H1 (cell line): Measurements from ENCODE around the gene IMPDH1. TPM values are rescaled to one million over a fixed set of nuclear protein-coding genes. Genes with fewer than 3 reads are reported as not detected.

ENCODE experiments used
- CTCF ChIA-PET: fragments of 300-600 bp; sonication (Branson Sonifier 250); formaldehyde crosslinking; loops from one replicate; lab custom pipeline; 2021; ENCODE audit not compliant: partially characterized antibody; lab: Charles Lee
- POLR2A ChIA-PET: fragments of 300-600 bp; sonication (Branson Sonifier 250); formaldehyde crosslinking; loops from one replicate; lab custom pipeline; 2021; ENCODE audit warnings: inconsistent platforms; ENCODE audit not compliant: partially characterized antibody; lab: Charles Lee
- DNase-seq, 2 experiments: peaks; one replicate each; pipeline versions ENCODE4 v3.0.0 to v3.0.0-alpha.2; 2010 to 2022; ENCODE audit warnings: low spot score in 2 of 2, low read depth in 1 of 2, mixed read lengths in 1 of 2
- FAIRE-seq: peaks from 2 replicates; lab custom pipeline; 2011; peaks lifted over from hg19 to GRCh38; lab: Jason Lieb, UNC
- H2AFZ ChIP-seq: 2 replicates; pipeline ENCODE4 v1.8.1; 2012; ENCODE audit warnings: low read length, inconsistent platforms
- H2AK5ac ChIP-seq: 2 replicates; pipeline ENCODE4 v1.6.1; 2013; ENCODE audit warnings: low read depth, low read length
- H2BK120ac ChIP-seq: replicated peaks from 2 replicates; pipeline ENCODE3; 2013; ENCODE audit warnings: low read depth, low read length, inconsistent platforms
- H2BK12ac ChIP-seq: 2 replicates; pipeline ENCODE4 v1.6.1; 2013; ENCODE audit warnings: low read depth, low read length
- H2BK15ac ChIP-seq: 2 replicates; pipeline ENCODE4 v1.6.1; 2013; ENCODE audit warnings: low read length
- H2BK20ac ChIP-seq: 2 replicates; pipeline ENCODE4 v1.6.1; 2013; ENCODE audit warnings: low read length
- H2BK5ac ChIP-seq: 2 replicates; pipeline ENCODE4 v1.6.1; 2013; ENCODE audit warnings: low read depth, low read length
- H3K14ac ChIP-seq: 2 replicates; pipeline ENCODE4 v1.6.1; 2013; ENCODE audit warnings: inconsistent platforms; ENCODE audit not compliant: insufficient read length
- H3K18ac ChIP-seq: 2 replicates; pipeline ENCODE4 v1.6.1; 2013; ENCODE audit warnings: low read length; ENCODE audit errors: extremely low read depth
- H3K23ac ChIP-seq: 2 replicates; pipeline ENCODE4 v1.6.1; 2013; ENCODE audit warnings: inconsistent platforms; ENCODE audit not compliant: insufficient read length
- H3K23me2 ChIP-seq: 2 replicates; pipeline ENCODE4 v1.6.1; 2013; ENCODE audit warnings: low read depth, low read length
- H3K27ac ChIP-seq: 2 replicates; pipeline ENCODE4 v1.6.1; 2011; ENCODE audit warnings: low read depth, low read length, inconsistent platforms
- H3K27me3 ChIP-seq, 4 experiments: replicated peaks in 1 of 4; 1 replicate in 1 of 4; 2 replicates in 3 of 4; pipeline versions ENCODE4 v1.6.1 to v1.8.1; 2011 to 2013; ENCODE audit warnings: low read length in 3 of 4, mild to moderate bottlenecking in 3 of 4, inconsistent platforms in 2 of 4, mixed read lengths in 2 of 4, moderate library complexity in 1 of 4; ENCODE audit not compliant: control insufficient read depth in 3 of 4, insufficient read depth in 3 of 4; ENCODE audit errors: extremely low read depth in 1 of 4
- H3K36me3 ChIP-seq, 4 experiments: 2 replicates each; pipeline versions ENCODE4 v1.6.1 to v1.8.1; 2011 to 2013; ENCODE audit warnings: mild to moderate bottlenecking in 4 of 4, low read length in 3 of 4, moderate library complexity in 2 of 4, control low read depth in 1 of 4, inconsistent platforms in 1 of 4; ENCODE audit not compliant: insufficient read depth in 4 of 4, control insufficient read depth in 2 of 4
- H3K4ac ChIP-seq: replicated peaks from 2 replicates; pipeline ENCODE3; 2013; ENCODE audit warnings: low read length, low read depth, mixed read lengths, inconsistent platforms; ENCODE audit not compliant: insufficient read length
- H3K4me1 ChIP-seq, 4 experiments: replicated peaks in 1 of 4; 1 replicate in 1 of 4; 2 replicates in 3 of 4; pipeline versions ENCODE4 v1.6.1 to v1.8.1; 2011 to 2013; ENCODE audit warnings: low read length in 3 of 4, inconsistent platforms in 2 of 4, mixed read lengths in 1 of 4; ENCODE audit not compliant: insufficient read depth in 4 of 4, control insufficient read depth in 3 of 4
- H3K4me2 ChIP-seq, 2 experiments: 2 replicates each; pipeline versions ENCODE4 v1.6.1 to v1.8.1; 2011 to 2013; ENCODE audit warnings: low read depth in 2 of 2, low read length in 2 of 2, control low read depth in 1 of 2, inconsistent platforms in 1 of 2, mild to moderate bottlenecking in 1 of 2; ENCODE audit not compliant: insufficient read depth in 1 of 2
- H3K4me3 ChIP-seq, 4 experiments: fragments of 200-600, 300-600 bp in 1 of 4; sonication (generic), shearing (Covaris generic), sonication (Bioruptor Twin) in 1 of 4; 2 replicates each; pipeline versions ENCODE4 v1.5.1 to v1.8.1; 2011 to 2016; ENCODE audit warnings: low read length in 4 of 4, low read depth in 3 of 4, control low read depth in 2 of 4, inconsistent platforms in 2 of 4, mild to moderate bottlenecking in 2 of 4, mixed read lengths in 1 of 4, moderate library complexity in 1 of 4; ENCODE audit not compliant: insufficient read depth in 2 of 4; ENCODE audit errors: extremely low read depth in 1 of 4
- H3K56ac ChIP-seq: replicated peaks from 2 replicates; pipeline ENCODE3; 2013; ENCODE audit warnings: low read depth, mild to moderate bottlenecking, mixed read lengths, low read length, inconsistent platforms; ENCODE audit not compliant: insufficient read length
- H3K79me1 ChIP-seq: 2 replicates; pipeline ENCODE4 v1.6.1; 2013; ENCODE audit warnings: low read depth, low read length, control low read depth
- H3K79me2 ChIP-seq, 2 experiments: 2 replicates each; pipeline versions ENCODE4 v1.6.1 to v1.8.1; 2012 to 2013; ENCODE audit warnings: low read length in 2 of 2, mild to moderate bottlenecking in 2 of 2, inconsistent platforms in 1 of 2; ENCODE audit not compliant: insufficient read depth in 2 of 2, control insufficient read depth in 1 of 2
- H3K9ac ChIP-seq, 4 experiments: replicated peaks in 1 of 4; 1 replicate in 1 of 4; 2 replicates in 3 of 4; pipeline versions ENCODE4 v1.6.1 to v1.8.1; 2011 to 2013; ENCODE audit warnings: low read depth in 3 of 4, low read length in 3 of 4, control low read depth in 2 of 4, mild to moderate bottlenecking in 2 of 4, moderate library complexity in 2 of 4, inconsistent platforms in 1 of 4; ENCODE audit errors: extremely low read depth in 1 of 4
- H3K9me3 ChIP-seq, 2 experiments: 2 replicates each; pipeline versions ENCODE4 v1.6.1 to v1.8.1; 2012 to 2013; ENCODE audit warnings: mild to moderate bottlenecking in 2 of 2, moderate library complexity in 2 of 2, control low read depth in 1 of 2, inconsistent platforms in 1 of 2, low read depth in 1 of 2, low read length in 1 of 2, mixed read lengths in 1 of 2; ENCODE audit not compliant: insufficient read depth in 2 of 2
- H4K20me1 ChIP-seq, 2 experiments: replicated peaks in 1 of 2; 2 replicates each; pipeline versions ENCODE3 to v1.8.1; 2011 to 2013; ENCODE audit warnings: inconsistent platforms in 2 of 2, low read length in 2 of 2, mild to moderate bottlenecking in 1 of 2; ENCODE audit not compliant: insufficient read depth in 2 of 2, control insufficient read depth in 1 of 2
- H4K5ac ChIP-seq: 2 replicates; pipeline ENCODE4 v1.6.1; 2013; ENCODE audit warnings: low read length, low read depth, mixed read lengths, inconsistent platforms; ENCODE audit not compliant: insufficient read length
- H4K8ac ChIP-seq: 2 replicates; pipeline ENCODE4 v1.8.0; 2013; ENCODE audit warnings: mild to moderate bottlenecking, moderate library complexity, low read length, inconsistent platforms; ENCODE audit not compliant: insufficient read depth; ENCODE audit errors: extremely low read depth
- H4K91ac ChIP-seq: replicated peaks from 2 replicates; pipeline ENCODE3; 2013; ENCODE audit warnings: low read length, mixed read lengths, inconsistent platforms; ENCODE audit not compliant: insufficient read length
- EZH2 ChIP-seq: fragments of 200-600 bp; sonication (generic); IDR thresholded peaks from 2 replicates; pipeline ENCODE4 v1.7.1; 2012; ENCODE audit warnings: low read depth, mild to moderate bottlenecking, moderate library complexity, low read length, inconsistent platforms; ENCODE audit not compliant: severe bottlenecking
- GTF2F1 ChIP-seq: IDR thresholded peaks from 2 replicates; pipeline ENCODE4 v1.6.1; 2012; ENCODE audit warnings: low read depth, low read length, improper control_type of control experiment, borderline replicate concordance
- HDAC2 ChIP-seq, 2 experiments: fragments of 300-600 bp in 1 of 2; sonication (generic) in 1 of 2; IDR thresholded peaks; 2 replicates each; pipeline ENCODE4 v1.6.1; 2011 to 2012; ENCODE audit warnings: low read depth in 2 of 2, low read length in 2 of 2, mild to moderate bottlenecking in 2 of 2, moderate library complexity in 2 of 2, borderline replicate concordance in 1 of 2, inconsistent platforms in 1 of 2
- HDAC6 ChIP-seq: IDR thresholded peaks from one replicate; pipeline ENCODE4 v1.7.1; 2012; ENCODE audit warnings: low read depth, mild to moderate bottlenecking, inconsistent platforms, low read length, moderate library complexity
- JUND ChIP-seq: IDR thresholded peaks from 2 replicates; pipeline ENCODE4 v1.6.1; 2011; ENCODE audit warnings: mild to moderate bottlenecking, improper control_type of control experiment, low read length
- NANOG ChIP-seq: IDR thresholded peaks from 2 replicates; pipeline ENCODE4 v1.6.1; 2011; ENCODE audit warnings: low read length, low read depth, mild to moderate bottlenecking, inconsistent platforms; ENCODE audit not compliant: insufficient read depth, poor library complexity, severe bottlenecking
- RFX5 ChIP-seq: IDR thresholded peaks from 2 replicates; pipeline ENCODE4 v1.6.1; 2011; ENCODE audit warnings: low read depth, low read length, improper control_type of control experiment, borderline replicate concordance
- SP1 ChIP-seq: IDR thresholded peaks from 2 replicates; pipeline ENCODE4 v1.6.1; 2011; ENCODE audit warnings: low read depth, low read length
- SRF ChIP-seq: IDR thresholded peaks from 2 replicates; pipeline ENCODE4 v1.6.1; 2011; ENCODE audit warnings: mild to moderate bottlenecking, low read depth, low read length, moderate library complexity
- TAF7 ChIP-seq: optimal IDR thresholded peaks from 2 replicates; pipeline ENCODE3; 2011; ENCODE audit warnings: low read depth, mild to moderate bottlenecking, inconsistent platforms, low read length, moderate library complexity, borderline replicate concordance
- TBP ChIP-seq: IDR thresholded peaks from 2 replicates; pipeline ENCODE4 v1.6.1; 2011; ENCODE audit warnings: low read depth, low read length, improper control_type of control experiment
- WGBS, 2 experiments: shearing (Covaris generic) in 1 of 2; methylation state at CpG; one replicate each; pipeline versions ENCODE4 v1.1.6 to v1.1.7; 2013 to 2015; ENCODE audit warnings: low lambda C conversion rate in 2 of 2, mixed read lengths in 2 of 2, inconsistent platforms in 1 of 2, low coverage in 1 of 2, missing lambda C conversion rate in 1 of 2; ENCODE audit not compliant: insufficient replicate concordance in 2 of 2, insufficient coverage in 1 of 2, insufficient read length in 1 of 2; ENCODE audit errors: extremely low coverage in 1 of 2, missing lambda C conversion rate in 1 of 2; 5-methylcytosine and 5-hydroxymethylcytosine counted together
- polyA plus RNA-seq, 7 experiments: library from polyadenylated mRNA; depleted of rRNA in 3 of 7; stranded (reverse) in 5 of 7; unstranded in 2 of 7; fragments of >200 nt in 5 of 7; fragments of 200-250 nt in 2 of 7; gene quantifications; 1 replicate in 5 of 7; 2 replicates in 1 of 7; 4 replicates in 1 of 7; pipeline versions ENCODE4 v1.2.1 to v1.2.3, GENCODE V29; 2011 to 2013; ENCODE audit warnings: missing spikeins in 2 of 7, mixed read lengths in 2 of 7
- total RNA-seq: library from RNA; stranded (reverse); fragmentation: NEBNext Ultra II Directional; extraction: Animal tissue kit (Norgen Biotek cat#: 25700); gene quantifications from 2 replicates; pipeline ENCODE4 v1.2.1, GENCODE V29; 2021
- TF ChIP-seq, protein P1 (sequence below): IDR thresholded peaks from 2 replicates; pipeline ENCODE4 v1.6.1; 2012; ENCODE audit warnings: inconsistent platforms

IMPDH1 gene
- total and polyA plus RNA-seq, 2 of the 8 experiments (the other 6 are each of a cell fraction or from before 2014, with no cell fraction given), result 45.8 TPM

DNA sequence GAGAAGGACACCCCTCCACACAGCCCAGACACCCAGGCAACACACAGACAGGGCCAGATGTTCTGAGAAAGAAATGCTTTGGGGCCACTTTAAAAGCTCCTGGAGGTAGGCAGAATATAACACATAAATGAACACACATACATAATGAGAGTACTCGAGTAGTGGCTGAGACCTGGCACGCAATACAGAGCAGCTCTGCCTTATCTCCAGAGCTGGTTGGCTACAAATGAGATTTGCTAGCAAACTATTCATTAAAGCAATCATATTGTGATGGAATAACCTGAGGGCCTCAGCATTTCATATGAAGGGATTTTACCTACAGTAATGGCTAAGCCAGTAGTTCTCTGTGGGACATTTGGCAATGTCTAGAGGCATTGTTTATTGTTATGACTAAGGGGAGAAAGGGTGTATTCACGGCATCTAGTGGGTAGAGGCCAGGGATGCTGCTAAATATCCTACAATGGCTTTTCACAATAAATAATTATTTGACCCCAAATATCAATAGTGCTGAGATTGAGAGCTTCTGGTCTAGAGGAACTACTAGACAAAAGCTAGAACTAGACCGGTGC, 5.5 kb upstream of the IMPDH1 start:
- Histone ChIP-seq H3K27ac (no peak overlapping the region), H3K9ac (no peak overlapping the region), H2BK15ac (no peak overlapping the region), H3K4ac (no peak overlapping the region), H4K8ac (no peak overlapping the region), H3K27me3 (peaks cover 2 to 23% (median 10%) of the 10 kb centered on the region in 4 experiments; a peak in 6 of 7 replicates), H2AK5ac (no peak overlapping the region), H3K4me3 (no peak overlapping the region), H4K20me1 (no peaks in the 10 kb centered on the region), H3K14ac (no peak overlapping the region), H3K23ac (no peak overlapping the region), H2BK120ac (no peak overlapping the region), H3K79me2 (no peaks in the 10 kb centered on the region), H2BK5ac (no peak overlapping the region), H3K18ac (no peak overlapping the region), H3K4me2 (no peak overlapping the region), H3K4me1 (0 out of 7 replicates have a peak, but pooled peaks cover 0 to 3% (median 0%) of the 10 kb centered on the region in 4 experiments), H3K9me3 (no peaks in the 10 kb centered on the region), H2BK20ac (no peak overlapping the region), H3K36me3 (no peaks in the 10 kb centered on the region), H3K56ac (no peak overlapping the region), H4K91ac (no peak overlapping the region), H4K5ac (no peak overlapping the region), H3K79me1 (no peaks in the 10 kb centered on the region), H2BK12ac (no peak overlapping the region), H3K23me2 (peaks cover 3% of the 10 kb centered on the region; the same call in 1 of the 2 replicates), H2AFZ (no peak overlapping the region)
- no peak for FAIRE-seq
- CTCF ChIA-PET, result interaction anchor here (1.0 to 24.8 kb wide), 12 partner anchors 8 to 67 kb away, joined by 3 to 188 read pairs (median 8); partner anchors contain the start of gene HILPDA
- 97% methylated on average over 4 of the region's 4 CpGs; no CpG with 5 or more reads in 1 of the 2 experiments for WGBS, 2 experiments
- TF ChIP-seq TAF7 (no peak), NANOG (no peak), SRF (no peak), TBP (no peak), HDAC2 (IDR thresholded peaks at IDR 0.05; ENCODE audit: borderline replicate concordance in 1 of 2, low read depth in 2 of 2, low read length in 2 of 2) (no peak), HDAC6 (no peak), GTF2F1 (no peak), SP1 (no peak), EZH2 (no peak), RFX5 (no peak), JUND (no peak)
- TF ChIP-seq, protein P1, sequence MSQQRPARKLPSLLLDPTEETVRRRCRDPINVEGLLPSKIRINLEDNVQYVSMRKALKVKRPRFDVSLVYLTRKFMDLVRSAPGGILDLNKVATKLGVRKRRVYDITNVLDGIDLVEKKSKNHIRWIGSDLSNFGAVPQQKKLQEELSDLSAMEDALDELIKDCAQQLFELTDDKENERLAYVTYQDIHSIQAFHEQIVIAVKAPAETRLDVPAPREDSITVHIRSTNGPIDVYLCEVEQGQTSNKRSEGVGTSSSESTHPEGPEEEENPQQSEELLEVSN, result no peak
- POLR2A ChIA-PET, result interaction anchor here (1.2 to 1.8 kb wide), 3 partner anchors 14 to 45 kb away, joined by 3 to 4 read pairs (median 4); no protein-coding TSS in a partner anchor
- DNase-seq, result no peak
